Stimulated activated CD8-positive, alpha-beta memory T cell treated with anti-CD3 and anti-CD28 coated beads, Interleukin-12 subunit alpha, Interleukin-12 subunit beta, amount 100 ng/mL, for 4 hours (primary cell): ENCODE data around the gene CYP11A1.

Experiments
- DNase-seq: peaks from one replicate; pipeline ENCODE4 v3.0.0-alpha.2; 2020; ENCODE audit warnings: low read depth

CYP11A1 gene

GRCh38 chr15:74320352-74321247, 46.8 kb downstream of the CYP11A1 start:
- no peak for DNase-seq

GRCh38 chr15:74319596-74320351, 47.7 kb downstream of the CYP11A1 start:
- DNase-seq: no peak

GRCh38 chr15:74319138-74319460, 48.3 kb downstream of the CYP11A1 start:
- DNase-seq: no peak

GRCh38 chr15:74318376-74319137, 48.9 kb downstream of the CYP11A1 start:
- no peak for DNase-seq

GRCh38 chr15:74317820-74318375, 49.5 kb downstream of the CYP11A1 start:
- no peak for DNase-seq

- DNase-seq: no peak
These were observed 51.3 kb downstream of the CYP11A1 start for GRCh38 chr15:74316141-74316540.

- no peak for DNase-seq
These were observed 51.8 kb downstream of the CYP11A1 start for GRCh38 chr15:74315626-74316025.

- DNase-seq: no peak
These were observed 52.5 kb downstream of the CYP11A1 start for GRCh38 chr15:74314795-74315438.

- no peak for DNase-seq
These were observed 53.6 kb downstream of the CYP11A1 start for GRCh38 chr15:74313889-74314288.

- no peak for DNase-seq
These were observed 54.9 kb downstream of the CYP11A1 start for GRCh38 chr15:74312445-74313007.

GRCh38 chr15:74311734-74312444, 55.6 kb downstream of the CYP11A1 start:
- DNase-seq: no peak

GRCh38 chr15:74307827-74308811, 59.3 kb downstream of the CYP11A1 start:
- no peak for DNase-seq

- no peak for DNase-seq
These were observed 60.6 kb downstream of the CYP11A1 start for GRCh38 chr15:74306781-74307217.

- no peak for DNase-seq
These were observed 61.8 kb downstream of the CYP11A1 start for GRCh38 chr15:74305687-74306086.

- no peak for DNase-seq
These were observed 63.0 kb downstream of the CYP11A1 start for GRCh38 chr15:74304431-74304830.

GRCh38 chr15:74303741-74304309, 63.6 kb downstream of the CYP11A1 start:
- DNase-seq: no peak

- DNase-seq: no peak
These were observed 64.6 kb downstream of the CYP11A1 start for GRCh38 chr15:74302821-74303359.

- no peak for DNase-seq
These were observed 65.7 kb downstream of the CYP11A1 start for GRCh38 chr15:74301583-74302361.
